GM19324 (cell line): ENCODE measurements around the gene MUL1.

Experiments
- ATAC-seq: cut with Tn5 transposase; IDR thresholded peaks from one replicate; pipeline ENCODE4 v1.9.1; 2021; ENCODE audit warnings: mild to moderate bottlenecking, moderate library complexity; ENCODE audit not compliant: unreplicated experiment, low FRiP score

The MUL1 gene

GRCh38 chr1:20472860-20473711 is 34.9 kb downstream of the MUL1 start:
- no peak for ATAC-seq

GRCh38 chr1:20472121-20472520 is 35.8 kb downstream of the MUL1 start:
- no peak for ATAC-seq

GRCh38 chr1:20470194-20470593 is 37.8 kb downstream of the MUL1 start:
- no peak for ATAC-seq

GRCh38 chr1:20469406-20470076 is 38.4 kb downstream of the MUL1 start:
- ATAC-seq, result no peak

- ATAC-seq, result no peak
These were observed 41.7 kb downstream of the MUL1 start for GRCh38 chr1:20466273-20466672.

GRCh38 chr1:20465187-20465586 is 42.8 kb downstream of the MUL1 start:
- ATAC-seq, result no peak

- no peak for ATAC-seq
These were observed 44.4 kb downstream of the MUL1 start for GRCh38 chr1:20463502-20463901.

GRCh38 chr1:20462397-20462796 is 45.6 kb downstream of the MUL1 start:
- ATAC-seq, result no peak

- no peak for ATAC-seq
These were observed 49.2 kb downstream of the MUL1 start for GRCh38 chr1:20458717-20459116.

- ATAC-seq, result no peak
These were observed 53.9 kb downstream of the MUL1 start for GRCh38 chr1:20454004-20454403.

- ATAC-seq, result no peak
These were observed 58.1 kb downstream of the MUL1 start for GRCh38 chr1:20449735-20450311.
